ENCODE results near the gene FGF14.

DNA sequence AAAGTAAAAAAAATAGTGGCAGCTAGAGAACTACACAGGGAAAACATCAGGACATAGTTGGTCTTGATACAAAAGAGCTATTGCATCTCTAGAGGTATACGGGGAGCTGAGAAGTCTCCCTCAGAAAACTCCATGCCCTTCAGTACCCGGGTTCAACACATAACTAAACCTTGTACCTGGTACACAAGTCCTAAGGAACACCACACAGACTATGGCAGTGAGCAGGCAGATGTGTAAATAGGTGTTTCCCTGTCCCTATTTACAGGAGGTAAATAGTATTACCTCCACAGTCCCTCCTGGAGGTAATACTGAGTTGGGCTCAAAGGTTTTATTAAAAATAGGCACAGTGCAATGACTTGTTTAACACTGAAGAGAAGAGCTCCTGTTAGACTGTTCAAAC lies 5.9 kb downstream of the FGF14 start:
- no peak for TF ChIP-seq NANOG (IDR thresholded peaks at IDR 0.05; ENCODE audit: borderline replicate concordance)
- TF ChIP-seq EZH2phosphoT487 (IDR thresholded peaks at IDR 0.05; ENCODE audit: unreplicated experiment) = no peak
- TF ChIP-seq, protein P1, sequence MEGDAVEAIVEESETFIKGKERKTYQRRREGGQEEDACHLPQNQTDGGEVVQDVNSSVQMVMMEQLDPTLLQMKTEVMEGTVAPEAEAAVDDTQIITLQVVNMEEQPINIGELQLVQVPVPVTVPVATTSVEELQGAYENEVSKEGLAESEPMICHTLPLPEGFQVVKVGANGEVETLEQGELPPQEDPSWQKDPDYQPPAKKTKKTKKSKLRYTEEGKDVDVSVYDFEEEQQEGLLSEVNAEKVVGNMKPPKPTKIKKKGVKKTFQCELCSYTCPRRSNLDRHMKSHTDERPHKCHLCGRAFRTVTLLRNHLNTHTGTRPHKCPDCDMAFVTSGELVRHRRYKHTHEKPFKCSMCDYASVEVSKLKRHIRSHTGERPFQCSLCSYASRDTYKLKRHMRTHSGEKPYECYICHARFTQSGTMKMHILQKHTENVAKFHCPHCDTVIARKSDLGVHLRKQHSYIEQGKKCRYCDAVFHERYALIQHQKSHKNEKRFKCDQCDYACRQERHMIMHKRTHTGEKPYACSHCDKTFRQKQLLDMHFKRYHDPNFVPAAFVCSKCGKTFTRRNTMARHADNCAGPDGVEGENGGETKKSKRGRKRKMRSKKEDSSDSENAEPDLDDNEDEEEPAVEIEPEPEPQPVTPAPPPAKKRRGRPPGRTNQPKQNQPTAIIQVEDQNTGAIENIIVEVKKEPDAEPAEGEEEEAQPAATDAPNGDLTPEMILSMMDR (conservative IDR thresholded peaks at IDR 0.05; ENCODE audit: low read depth in 2 of 2) = no peak

All from GM23338 (cell line).